HG02588 (cell line): ENCODE data around the gene GPR32.
A peak's percentile ranks its signal among the peaks of the same experiment; 100 is the strongest.
"Not testable (repeated sequence)": the region's sequence is repeated elsewhere in the genome, so short reads cannot be mapped to it uniquely, and the experiment has no call there.

ENCODE experiments used
- ATAC-seq: cut with Tn5 transposase; IDR thresholded peaks from one replicate; pipeline ENCODE4 v1.9.1; 2021; ENCODE audit warnings: mild to moderate bottlenecking, moderate library complexity; ENCODE audit not compliant: unreplicated experiment

Gene GPR32

DNA sequence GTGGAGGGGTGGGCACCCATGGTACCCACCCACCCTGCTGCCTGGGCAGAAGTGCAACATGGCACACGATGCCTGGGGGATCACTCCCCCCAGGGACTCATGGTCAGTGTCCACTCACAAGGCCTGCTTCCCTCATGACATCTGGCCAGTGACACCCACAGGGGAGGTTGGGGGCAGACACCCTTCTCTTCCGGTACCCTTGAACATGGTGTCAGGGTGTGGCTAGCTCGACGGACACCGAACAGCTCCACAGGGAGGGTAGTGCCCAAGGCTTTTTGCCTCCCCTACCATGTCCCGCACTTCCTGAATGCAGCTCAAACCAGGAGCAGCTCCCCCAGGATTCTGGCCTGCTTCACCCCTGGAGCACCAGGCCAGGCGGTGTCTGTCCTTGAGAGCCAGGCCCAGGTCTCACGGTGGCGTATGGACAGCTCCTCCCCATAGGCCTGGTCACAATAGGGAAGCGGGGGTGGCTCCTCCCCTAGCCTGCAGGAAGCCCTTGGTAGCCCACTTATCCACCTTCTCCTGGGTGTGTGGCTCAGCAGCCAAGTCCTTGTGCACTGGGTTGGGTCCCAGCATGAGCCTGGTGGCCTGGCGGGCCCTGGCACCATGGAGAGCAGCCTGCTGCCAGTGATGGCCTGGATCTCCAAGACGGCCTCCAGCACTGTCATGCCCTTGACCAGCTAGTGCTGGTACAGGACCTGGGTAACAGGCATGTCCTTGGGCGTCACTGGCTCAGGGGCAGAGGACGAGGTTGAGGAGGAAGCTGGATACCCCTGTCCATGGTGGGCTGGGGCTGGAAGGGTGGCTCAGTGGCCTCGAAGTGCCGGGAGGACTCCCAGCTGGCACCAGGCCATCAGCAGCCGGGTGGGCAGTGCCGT, 27.8 kb downstream of the GPR32 start:
- ATAC-seq = no peak

DNA sequence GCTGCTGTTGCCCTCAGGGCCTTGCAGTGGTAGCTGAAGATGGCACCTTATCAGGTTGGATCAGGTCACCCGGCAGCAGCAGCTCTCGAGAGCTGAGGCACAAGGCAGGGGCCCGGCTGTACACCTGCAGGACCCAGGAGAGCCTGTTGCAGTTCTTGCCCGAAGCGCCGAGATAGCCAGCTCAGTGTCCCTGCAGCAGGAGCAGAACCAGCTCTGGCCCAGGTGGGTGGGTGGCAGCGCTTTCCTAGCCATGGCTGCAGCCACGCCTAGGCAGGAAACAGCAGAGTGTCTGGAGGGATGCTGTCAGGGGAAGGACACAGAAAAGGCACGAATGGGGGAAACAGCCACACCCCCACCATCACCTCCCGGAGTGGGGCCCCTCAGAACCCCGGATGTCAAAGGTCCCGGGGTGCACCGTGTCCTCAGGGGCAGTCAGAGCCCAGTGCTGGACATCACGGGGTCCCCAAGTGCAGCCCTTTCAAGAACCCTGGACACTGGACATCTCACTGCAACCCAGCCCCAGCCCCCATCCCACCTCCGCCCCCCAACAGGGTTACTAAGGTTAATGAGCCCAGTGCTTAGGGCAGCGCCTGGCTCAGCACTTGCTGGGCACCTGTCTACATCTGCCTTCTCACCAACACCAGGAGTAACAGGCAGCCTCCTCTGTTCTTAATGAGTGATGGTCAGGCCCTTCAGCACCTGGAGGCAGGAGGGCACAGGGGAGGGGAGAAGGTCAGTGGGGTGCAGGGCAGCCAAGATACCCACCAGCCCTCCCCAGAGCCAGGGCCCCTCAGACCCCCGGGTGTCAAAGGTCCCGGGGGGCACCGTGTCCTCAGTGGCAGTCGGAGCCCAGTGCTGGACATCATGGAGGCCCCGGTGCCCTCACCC, 28.6 kb downstream of the GPR32 start:
- no peak for ATAC-seq

GRCh38 chr19:50799547-50799851, 29.2 kb downstream of the GPR32 start:
- no peak for ATAC-seq

DNA sequence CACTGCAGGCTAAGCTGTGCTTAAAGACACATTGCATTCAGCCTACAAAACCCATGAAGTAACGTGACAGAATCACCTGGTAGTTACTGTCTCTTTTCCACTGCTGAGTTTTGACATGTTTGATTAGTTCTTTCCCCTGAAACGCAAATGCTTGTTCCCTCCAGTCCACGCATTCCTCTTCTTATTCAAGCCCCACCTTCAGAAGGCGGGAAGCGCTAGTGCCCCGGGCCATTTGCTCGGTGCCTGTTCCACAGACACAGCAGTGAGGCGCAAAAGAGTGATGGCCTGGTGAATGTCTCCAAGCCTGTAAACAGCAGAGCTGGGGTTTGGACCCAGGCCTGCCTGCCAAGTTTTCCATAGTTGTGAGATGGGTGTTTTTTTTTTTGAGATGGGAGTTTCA, 30.8 kb downstream of the GPR32 start:
- ATAC-seq = no peak

DNA sequence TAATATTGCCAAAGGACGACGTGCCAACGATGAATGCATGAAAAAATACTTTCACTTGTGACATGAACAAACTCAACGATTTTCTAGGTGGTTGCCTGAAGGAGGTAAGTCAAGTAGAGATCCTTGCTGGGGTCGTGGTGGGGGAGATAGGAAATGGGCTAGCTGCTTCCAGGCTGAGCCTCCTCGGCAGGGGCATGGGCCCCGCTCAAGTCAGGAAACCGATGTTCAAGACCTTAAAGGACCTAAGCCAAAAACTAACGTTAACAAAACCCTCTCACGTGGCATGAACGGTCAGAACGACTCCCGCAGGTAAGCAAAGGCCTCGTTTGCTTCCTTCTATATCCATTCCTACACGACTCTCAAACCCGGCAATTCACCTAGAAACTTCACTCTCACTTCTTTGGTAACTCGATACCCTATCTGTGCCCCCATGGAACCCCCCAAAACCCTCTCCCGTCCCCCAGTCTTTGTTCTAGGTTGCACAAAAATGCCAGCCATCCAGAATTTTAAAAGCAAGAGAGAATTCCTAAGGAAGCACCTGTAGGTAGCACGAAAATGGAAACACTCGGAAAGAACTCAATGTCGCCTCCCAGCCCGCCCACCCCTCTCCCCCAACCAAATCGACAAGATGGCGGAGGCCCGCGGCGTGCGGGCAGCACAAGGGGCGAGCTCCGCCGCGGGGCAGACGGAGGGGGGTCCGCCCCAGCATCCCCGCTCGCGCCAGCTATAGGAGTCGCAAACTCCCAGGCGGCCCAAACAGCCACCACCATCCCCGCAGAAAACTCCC, 33.6 kb downstream of the GPR32 start:
- peak; percentile 4 for ATAC-seq

DNA sequence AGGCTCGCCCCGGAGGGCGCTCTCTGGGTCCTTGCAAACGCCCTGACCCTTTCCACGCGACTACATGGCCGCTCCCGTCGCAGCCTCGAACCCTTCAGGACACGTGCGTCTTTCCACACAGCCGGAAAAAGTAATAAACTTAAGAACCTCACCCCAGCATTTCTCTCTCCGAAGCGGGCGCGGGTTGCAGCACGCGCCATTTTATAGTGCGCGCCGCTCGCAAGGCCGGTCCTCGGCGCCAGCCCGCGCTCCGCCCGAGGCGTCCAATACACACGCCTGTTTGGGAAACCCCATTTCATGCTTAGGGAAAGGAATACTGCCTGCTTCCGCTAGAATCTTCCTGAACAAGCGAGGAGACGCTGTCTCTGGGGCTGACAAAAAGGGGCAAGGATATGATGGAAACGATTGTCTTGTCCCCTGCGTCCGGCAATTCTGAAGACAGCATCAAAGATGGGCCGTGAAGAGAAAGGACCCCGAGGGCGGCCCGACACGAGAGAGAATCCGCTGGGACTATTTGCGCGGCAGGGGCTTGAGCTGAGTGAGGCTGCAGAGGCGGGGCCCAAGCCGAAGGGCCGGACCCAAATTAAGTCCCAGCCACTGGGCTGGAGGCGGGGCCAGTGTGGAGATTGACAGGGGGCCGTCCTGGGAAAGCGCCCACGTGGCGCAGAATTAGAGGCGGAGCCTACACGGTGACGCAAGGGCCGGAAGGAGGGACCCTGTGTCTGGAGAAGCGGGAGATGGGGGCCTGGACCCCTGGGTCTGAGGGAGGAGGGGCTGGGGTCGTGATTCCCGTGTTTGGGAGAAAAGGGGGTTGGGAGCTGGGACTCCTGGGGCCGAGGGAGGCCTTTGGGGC, 34.4 kb downstream of the GPR32 start:
- ATAC-seq = peak; percentile 87

- no peak for ATAC-seq
Measured at GRCh38 chr19:50808856-50809255, 38.6 kb downstream of the GPR32 start.

DNA sequence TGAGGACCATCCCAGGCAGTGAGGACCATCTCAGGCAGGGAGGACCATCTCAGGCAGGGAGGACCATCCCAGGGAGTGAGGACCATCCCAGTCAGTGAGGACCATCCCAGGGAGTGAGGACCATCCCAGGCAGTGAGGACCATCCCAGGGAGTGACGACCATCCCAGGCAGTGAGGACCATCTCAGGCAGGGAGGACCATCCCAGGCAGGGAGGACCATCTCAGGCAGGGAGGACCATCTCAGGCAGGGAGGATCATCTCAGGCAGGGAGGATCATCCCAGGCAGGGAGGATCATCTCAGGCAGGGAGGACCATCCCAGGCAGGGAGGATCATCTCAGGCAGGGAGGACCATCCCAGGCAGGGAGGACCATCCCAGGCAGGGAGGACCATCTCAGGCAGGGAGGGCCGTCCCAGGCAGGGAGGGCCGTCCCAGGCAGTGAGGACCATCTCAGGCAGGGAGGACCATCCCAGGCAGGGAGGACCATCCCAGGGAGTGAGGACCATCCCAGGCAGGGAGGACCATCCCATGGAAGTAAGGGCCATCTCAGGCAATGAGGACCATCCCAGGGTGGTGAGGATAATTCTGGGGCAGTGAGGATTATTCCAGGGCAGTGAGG, 41.5 kb downstream of the GPR32 start:
- not testable (repeated sequence) for ATAC-seq

DNA sequence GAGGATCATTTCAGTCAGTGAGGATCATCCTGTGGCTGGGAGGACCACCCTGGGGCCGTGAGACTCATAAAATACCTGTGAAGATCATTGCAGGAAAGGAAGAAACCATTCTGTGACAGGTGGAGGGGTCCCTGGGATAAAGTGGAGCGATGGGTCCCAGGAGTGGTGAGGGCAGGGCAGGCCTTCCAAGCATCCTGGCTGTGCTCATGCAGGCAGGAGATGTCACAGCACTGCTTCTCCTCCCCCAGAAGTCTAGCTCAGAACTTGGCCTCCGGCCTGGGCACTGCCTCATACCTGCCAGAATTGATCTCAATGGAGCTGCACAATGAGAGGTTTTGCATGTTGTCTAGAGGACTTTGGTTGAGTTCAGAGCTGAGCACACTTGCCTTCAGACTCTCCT, 42.2 kb downstream of the GPR32 start:
- ATAC-seq = no peak

- no peak for ATAC-seq
Measured at GRCh38 chr19:50814883-50815282, 44.6 kb downstream of the GPR32 start.

- ATAC-seq = no peak
Measured at GRCh38 chr19:50815439-50815838, 45.2 kb downstream of the GPR32 start.

GRCh38 chr19:50817941-50818858, 47.9 kb downstream of the GPR32 start:
- ATAC-seq = peak; percentile 48

DNA sequence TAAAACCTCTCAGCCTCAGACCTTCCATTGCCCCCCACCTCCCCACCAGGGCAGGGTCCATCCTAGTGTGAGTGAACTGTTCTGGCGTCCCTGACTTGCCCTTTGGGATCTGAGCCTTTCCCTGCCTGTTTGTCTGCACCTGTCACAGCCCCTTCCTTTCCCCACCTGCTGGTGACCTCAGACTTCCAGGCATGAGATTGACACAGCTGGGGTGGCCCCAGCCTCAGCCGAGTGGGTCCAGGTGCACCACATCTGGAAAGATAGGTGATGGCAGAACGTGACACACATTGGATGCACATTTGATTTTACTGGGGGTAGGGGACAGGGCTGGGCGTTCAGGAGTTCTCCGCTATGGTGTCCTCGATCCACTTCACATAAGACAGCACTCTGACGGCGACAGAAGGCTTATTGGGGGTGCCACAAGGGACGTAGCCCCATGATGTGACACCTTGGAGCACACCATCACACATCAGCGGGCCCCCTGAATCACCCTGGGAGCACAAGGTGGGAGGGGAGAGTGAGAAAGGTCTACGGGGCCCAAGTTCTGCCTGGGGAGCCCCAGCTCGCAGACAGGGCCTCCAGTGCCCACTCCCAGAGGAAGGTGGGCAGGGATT, 48.7 kb downstream of the GPR32 start:
- no peak for ATAC-seq

- no peak for ATAC-seq
Measured at GRCh38 chr19:50819636-50820035, 49.4 kb downstream of the GPR32 start.

DNA sequence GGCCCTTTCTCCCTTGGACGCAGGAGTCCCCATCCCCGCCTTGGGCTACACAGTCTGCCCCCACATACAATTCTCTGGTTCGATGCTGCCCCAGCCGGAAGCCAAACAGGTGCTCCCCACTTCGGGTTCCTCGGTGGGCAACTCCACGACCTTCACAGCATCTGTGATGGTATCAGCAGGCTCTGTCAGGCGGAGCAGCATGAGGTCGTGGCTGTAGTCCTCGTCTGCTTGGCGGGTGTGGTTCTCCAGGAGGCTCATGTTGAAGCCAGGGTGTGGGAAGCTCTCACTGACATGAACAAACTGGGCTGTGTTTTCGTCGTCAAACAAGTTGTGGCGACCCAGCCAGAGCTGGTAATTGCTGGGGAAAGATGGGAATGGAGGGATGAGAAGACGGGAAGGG, 49.8 kb downstream of the GPR32 start:
- no peak for ATAC-seq

DNA sequence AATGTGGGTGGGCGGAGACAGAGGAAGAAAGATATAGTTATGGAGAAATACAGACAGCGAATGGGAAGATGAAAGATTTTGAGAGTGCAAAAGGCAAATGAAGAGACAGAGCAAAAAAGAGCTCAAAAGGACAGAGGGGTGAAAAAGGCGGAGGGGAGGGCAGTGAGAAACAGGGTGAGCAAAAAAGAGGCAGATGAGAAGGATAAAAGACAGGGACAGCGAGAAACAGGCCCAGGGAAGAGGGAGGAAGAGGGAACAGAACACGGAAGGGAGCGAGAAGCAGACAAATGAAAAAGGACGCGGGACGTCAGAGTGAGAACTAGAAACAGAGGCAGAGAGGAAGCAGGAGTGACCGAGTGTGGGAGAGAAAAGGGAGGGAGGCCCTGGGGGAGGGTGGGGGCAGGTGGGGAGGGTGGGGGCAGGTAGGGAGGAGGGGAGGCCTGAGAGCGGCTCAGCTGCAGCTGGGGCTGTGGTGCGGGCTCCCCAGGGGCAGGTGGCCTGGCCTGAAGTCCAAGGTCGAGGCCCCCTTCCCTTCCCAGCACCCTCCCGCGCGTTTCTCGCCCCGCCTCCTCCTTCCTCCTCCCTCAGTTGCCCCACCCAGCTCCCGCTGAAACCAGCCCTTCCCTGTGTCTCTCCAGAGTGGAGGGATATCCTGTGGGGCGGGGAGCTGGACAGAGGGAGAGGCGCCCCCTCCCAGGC, 50.4 kb downstream of the GPR32 start:
- ATAC-seq = no peak

- ATAC-seq = no peak
Measured at GRCh38 chr19:50821248-50821612, 51.0 kb downstream of the GPR32 start.
